ENCODE measurements around the gene OSER1.
"Not testable (repeated sequence)": the region's sequence is repeated elsewhere in the genome, so short reads cannot be mapped to it uniquely, and the experiment has no call there.

OSER1 gene

DNA sequence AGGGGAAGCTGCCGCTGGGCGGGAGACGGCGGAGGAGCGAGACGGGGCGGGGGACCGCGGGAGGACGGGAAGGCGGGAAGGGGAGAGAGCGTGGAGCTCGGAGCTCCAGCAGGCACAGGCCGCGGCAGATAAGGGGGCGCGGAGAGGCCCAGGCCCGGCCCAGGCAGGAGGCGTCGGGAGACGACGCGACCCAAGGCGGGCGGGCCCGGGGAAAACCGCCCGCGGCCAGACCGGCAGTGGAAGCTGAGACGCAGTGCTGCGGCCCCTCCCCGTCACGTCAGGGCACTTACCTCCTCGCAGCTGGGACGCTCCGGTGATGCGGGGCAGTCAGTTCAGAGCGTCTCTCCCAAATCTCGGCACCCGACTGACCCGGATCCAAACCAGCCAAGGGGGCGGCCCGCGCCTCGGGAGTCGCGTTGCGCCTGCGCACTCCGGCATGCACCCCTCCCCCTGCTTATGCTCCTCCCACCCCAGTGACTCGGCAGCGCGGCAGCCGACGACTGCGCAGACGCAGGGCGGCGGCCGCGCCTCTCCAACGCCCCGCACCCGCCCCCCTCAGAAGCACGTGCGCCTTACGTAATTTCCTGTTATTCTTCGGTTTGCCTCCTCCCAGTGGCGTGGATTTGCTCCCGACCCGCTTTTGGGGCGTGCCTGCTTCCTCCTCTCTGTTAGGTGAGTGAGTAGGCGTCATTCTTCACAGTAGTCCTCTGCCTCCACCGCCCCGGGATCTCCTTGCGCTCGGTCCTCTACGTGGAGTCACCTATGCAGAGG lies at the start of gene OSER1:
TSS of gene OSER1 (minus strand) at position 366 of the 771 bp plus-strand sequence. CDS start 3,814 bp downstream, outside the sequence.
- DNase-seq, result peak; percentile 97

DNA sequence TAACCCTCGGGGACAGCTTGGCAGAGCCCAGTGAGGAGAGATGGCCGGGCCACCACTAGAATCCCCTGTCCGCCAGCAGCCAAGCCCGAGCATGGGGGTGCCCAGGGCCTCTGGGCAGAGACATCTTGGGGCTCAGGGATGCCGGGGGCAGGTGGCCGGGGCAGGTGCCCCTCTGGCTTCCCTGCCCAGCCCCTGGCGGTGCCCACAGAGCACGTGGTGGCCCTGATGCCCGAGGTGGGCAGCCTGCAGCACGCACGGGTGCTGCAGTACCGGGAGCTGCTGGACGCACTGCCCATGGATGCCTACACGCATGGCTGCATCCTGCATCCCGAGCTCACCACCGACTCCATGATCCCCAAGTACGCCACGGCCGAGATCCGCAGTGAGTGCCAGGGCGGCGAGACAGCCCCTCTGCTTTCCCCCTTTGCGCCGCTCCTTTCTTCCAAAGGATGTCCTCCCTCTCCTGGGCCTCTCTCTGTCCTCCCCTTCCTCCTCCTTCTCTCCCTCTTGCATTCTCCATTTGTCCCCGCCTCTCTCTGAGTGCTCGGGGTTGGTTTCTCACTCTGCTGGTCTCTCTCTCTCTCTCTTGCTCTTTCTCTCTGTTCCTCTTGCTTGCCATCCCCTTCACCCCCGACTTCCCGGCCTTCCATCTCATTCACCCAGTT lies 47.8 kb upstream of the OSER1 start:
- no peak for DNase-seq

DNA sequence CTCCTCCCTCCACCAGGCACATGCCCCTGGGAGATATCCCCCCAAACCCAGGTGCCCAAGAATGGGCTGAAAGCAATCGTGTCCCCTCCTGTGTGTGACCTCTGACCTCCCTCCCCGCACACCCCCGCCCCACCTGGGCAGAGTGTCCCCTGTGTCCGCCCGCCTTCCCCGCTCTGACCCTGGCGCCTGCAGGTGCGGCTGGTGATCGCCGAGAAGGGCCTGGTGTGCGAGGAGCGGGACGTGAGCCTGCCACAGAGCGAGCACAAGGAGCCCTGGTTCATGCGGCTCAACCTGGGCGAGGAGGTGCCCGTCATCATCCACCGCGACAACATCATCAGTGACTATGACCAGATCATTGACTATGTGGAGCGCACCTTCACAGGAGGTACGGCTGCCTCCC lies 46.4 kb upstream of the OSER1 start:
- no peak for DNase-seq

DNA sequence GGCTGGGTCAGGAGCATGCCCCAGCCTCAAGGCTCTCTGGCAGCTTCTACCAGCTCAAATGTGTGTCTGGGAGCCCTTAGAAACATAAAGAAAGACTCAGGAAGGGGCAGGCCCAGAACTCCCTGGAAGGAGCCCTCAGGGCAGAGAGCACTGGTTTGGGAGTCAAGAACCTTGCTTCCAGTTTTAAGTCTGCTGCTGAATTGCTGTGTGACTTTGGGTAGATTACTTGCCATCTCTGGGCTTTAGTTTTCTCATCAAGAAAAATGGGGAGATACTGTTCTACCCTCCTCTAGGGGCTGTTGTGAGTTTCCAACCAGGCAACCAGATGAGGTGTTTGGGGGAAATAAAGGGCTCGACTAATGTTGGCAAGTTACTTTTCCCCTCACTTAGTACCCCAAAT lies 45.4 kb upstream of the OSER1 start:
- DNase-seq, result no peak

DNA sequence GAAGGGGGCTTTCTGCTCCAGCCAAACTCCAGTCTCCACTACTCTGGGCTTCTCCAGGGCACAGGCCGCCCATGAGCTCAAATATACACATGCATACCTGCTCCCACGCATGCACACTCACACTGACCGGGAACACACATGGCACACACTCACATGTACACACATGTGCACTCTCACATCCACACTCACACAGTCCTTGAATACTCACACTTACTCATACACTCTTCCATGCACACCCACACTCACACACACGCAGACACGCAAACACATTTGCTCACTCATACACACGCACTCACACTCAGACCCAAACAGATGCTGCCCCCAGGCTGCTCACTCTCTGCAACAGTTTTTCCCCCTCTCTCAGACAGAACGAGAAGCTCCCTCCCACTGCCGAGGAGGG lies 43.5 kb upstream of the OSER1 start:
- DNase-seq, result no peak

DNA sequence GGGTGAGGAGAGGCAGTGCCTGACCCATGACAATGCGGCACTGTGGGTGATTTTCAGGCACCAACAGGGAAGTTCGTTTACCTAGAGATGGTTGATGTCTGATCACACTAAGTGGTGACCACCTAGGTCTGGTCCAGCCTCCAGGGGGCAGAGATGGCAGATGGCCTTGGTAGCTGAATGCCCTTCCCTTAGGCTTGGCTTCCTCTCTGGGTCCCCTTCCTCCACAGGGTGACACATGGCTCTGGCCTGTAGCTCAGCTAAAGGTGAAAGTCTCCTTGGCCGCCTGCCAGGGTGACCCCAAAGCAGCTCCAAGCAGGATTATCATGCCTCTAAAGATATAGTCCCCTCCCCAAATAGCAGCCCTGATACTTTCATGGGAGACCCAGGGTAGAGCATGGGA lies 43.0 kb upstream of the OSER1 start:
- no peak for DNase-seq

DNA sequence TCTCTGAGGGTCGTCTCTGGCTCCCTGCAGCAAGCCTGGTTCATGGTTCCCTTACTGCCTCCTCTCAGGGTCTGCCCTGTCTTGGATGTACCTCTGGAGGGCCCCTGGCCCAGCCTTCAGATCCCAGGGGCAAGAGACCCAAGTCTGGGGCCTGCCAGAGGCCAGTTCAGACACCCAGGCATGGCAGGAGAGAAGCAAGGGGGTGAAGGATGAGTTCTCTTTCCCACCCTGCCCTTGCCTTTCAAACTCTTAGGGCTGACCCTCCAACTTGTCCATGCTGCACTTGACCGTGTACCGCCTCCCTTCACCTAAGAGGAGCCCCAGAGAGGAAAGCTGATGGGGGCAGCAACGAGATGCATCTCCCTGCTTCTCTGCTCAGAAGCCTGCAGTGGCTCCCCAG lies 40.7 kb upstream of the OSER1 start:
- no peak for DNase-seq

DNA sequence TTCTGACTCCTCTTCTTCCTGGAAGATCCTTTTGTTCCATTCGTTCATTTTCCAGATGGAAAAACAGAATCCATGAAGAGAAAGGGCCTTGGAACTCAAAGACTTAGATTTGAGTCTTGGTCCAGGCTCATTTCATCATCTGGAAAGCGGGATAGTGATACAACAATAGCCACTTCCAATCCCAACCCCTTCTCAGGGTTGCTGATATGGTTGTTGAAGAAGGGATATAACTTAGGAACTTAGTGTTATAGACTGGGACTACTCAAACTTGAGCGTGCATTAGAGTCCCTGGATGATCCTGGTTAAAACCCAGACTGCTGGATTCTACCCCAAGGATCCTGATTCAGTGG lies 37.8 kb upstream of the OSER1 start:
- no peak for DNase-seq

DNA sequence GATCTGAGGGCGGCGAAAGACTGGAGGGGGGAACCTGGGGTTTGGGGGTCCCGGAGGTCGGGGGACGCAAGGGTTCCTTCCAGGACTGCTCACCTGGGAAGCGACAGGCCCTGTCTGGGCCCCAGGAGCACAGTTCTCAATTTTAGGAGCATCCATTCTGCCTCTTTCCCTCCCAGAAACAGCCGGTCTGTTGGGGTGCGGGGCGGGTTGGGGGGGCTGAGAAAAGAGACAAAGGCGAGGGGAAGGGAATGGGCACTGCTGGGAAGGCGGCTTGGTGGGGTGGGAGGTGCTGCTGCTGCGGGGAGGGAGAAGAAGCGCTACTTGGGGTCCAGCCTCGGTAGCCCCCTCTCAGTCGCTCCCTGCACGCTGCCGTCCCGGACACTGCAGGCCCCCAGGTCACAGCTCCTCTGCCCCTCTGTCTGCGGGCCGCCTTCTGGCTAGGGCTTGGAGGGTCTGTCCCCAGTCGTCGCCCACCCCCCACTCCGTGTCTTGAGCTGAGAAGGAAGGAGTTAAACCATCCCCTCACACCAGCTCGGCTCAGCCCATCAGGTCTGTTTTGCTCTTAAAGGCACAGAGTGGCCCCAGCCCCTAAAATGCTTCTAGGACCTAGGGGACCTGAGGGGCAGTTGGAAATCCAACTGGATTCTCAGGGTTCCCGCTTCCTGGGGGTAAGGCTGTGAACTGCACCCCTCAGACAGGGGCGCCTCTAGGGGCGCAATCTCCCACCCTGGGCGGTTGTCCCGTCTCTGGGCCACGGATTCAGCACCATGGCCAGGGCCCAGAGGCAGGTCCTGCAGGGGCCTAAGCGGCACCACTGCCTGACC lies 37.2 kb upstream of the OSER1 start:
- DNase-seq, result peak; percentile 5 to 13

DNA sequence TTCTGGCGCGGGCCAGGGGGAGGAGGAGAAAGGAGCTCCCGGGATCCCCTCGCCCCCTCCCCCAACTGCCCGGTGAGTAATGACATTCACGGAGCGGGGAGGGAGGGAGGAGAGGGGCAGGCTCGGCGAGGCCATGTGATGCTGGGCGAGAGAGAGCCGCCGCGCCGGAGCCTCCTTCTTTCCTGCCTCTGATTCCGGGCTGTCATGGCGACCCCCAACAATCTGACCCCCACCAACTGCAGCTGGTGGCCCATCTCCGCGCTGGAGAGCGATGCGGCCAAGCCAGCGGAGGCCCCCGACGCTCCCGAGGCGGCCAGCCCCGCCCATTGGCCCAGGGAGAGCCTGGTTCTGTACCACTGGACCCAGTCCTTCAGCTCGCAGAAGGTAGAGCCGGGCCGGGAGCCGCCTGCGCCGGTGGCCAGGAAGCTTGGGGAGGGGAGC lies 36.6 kb upstream of the OSER1 start, which contains the start of gene GDAP1L1:
TSS of gene GDAP1L1 (plus strand) at position 178 of the 441 bp plus-strand sequence. CDS start at position 205, 27 bp downstream.
- no peak for DNase-seq

DNA sequence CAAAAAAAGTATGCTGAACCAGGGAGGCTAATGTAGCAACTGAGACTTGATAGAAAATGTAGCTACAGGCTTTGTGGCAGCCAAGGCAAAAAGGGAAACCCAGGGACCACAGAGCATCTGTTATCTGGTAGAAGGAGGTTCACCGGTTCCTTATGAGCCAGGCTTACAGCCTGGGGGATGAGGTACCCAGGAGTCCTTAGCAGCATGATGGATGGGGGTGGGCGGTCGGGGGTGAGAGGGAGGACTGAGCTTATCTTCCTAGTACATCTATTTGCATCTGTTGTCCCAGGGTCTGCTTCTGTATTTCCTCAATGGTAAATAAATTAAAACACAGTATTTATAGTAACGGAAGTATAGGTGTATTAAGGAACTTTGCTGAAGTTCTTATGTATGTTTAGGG lies 35.4 kb upstream of the OSER1 start:
- no peak for DNase-seq

DNA sequence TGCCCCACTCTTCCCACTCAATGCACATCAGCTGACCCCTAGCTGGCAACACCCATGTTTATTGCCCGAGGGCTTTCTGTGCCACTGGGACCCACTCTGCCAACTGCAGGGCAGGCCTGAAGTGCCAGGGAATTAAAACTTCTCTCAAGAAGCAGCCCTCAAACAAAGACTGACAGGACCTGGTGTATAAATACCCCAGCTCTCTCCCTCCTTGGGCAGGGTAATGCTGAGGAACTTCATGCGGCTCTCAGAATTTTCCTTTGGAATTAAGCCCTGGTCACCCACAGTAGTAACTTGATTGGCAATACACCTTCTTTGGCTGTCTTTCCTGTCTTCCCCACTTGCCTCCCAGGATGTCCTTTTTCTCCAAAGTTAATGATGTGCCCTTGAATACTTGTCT lies 31.2 kb upstream of the OSER1 start:
- no peak for DNase-seq

DNA sequence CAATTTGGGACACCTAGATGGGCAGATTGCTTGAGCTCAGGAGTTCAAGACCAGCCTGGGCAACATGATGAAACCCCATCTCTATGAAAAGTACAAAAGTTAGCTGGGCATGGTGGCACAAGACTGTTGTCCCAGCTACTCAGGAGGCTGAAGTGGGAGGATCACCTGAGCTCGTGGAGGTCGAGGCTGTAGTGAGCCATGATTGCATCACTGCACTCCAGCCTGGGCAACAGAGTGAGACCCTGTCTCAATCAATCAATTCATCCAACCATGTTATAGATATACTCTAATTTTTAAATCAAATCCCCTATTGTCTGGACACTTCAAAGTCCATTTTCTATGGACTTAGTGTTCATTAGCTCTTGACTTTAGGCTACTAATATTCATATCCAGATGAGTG lies 26.3 kb upstream of the OSER1 start:
- DNase-seq, result not testable (repeated sequence)

DNA sequence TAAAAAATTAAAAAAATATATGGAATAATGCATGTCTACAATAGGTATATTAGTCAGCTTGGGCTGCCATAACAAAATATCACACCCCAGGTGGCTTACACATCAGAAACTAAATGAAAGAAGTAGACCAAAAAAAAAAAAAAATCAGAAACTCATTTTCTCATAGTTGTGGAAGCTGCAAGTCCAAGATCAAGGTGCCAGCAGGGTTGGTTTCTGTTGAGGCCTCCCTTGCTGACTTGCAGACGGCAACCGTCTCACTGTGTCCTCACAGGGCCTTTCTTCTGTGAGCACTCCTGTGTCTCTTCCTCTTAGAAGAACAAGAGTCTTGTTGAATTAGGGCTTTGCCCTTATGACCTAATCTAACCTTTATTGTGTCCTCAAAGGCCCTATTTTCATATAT lies 25.1 kb upstream of the OSER1 start:
- DNase-seq, result no peak

DNA sequence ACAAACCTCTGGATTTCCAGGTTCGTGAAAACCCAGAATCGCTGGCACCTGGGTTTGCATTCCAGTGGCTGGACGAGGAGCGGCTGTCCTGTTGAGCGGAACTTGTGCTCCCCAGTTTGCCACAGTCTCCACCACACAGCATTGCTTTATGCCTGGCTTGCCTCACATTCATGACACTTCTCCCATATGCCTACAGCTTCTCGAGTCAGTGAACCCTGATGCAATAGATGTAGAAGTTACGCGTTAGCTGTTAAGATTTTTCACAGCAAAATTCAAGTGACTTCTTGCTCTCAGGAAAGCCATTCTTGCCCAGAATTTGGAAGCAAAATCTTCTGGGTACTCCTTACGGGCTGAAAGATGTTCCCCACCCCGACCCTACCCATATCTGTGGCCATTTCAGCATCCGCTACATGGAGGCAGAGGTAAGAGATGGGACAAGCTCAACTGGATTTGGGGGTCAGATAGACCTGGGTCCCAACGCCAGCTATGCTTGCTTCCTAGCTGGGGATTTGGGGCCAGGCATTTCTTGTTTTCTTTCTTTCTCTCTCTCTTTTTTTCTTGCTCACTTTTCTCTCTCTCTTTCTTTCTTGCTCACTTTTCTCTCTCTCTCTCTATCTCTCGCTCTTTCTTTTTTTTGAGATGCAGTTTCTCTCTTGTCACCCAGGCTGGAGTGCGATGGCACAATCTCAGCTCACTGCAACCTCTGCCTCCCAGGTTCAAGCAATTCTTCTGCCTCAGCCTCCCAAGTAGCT lies 24.2 kb upstream of the OSER1 start:
- DNase-seq, result no peak

DNA sequence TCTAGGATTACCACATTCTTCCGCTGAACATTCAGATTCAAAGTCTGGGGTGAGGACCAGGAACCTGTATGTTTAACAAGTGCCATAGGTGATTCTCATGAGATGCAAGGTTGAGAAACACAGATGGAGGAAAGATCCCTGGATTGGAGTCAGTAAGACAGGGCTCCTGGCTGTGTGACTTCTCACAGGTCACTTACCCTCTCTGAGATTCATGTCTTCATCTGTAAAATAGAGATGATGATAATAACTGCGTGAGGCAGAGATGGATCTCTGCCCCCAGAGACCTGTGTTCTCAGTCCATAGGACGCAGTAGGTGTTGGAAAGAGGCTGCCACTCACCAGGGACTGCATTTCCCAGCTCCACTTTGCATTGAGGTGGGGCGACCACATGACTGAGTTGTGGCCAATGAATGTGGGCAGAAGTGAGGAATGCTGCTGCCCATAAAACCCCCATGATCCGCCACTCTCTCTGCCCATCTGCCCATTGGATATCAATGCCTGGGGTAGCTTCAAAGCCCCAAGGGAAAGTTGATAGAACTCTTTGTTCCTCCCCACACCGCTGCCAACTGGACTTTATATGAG lies 23.0 kb upstream of the OSER1 start:
- DNase-seq, result no peak

DNA sequence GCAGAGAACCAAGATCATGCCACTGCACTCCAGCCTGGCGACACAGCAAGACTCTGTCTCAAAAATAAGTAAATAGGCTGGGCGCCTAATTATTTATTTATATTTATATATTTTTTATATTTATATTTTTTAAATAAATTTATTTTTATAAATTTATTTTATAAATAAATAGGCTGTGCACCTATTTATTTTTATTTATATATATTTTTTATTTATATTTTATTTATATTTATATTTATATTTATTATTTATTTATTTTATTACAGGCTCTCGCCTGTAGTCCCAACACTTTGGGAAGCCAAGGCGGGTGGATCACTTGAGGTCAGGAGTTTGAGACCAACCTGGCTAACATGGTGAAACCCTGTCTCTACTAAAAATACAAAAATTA lies 21.9 kb upstream of the OSER1 start:
- DNase-seq, result not testable (repeated sequence)

DNA sequence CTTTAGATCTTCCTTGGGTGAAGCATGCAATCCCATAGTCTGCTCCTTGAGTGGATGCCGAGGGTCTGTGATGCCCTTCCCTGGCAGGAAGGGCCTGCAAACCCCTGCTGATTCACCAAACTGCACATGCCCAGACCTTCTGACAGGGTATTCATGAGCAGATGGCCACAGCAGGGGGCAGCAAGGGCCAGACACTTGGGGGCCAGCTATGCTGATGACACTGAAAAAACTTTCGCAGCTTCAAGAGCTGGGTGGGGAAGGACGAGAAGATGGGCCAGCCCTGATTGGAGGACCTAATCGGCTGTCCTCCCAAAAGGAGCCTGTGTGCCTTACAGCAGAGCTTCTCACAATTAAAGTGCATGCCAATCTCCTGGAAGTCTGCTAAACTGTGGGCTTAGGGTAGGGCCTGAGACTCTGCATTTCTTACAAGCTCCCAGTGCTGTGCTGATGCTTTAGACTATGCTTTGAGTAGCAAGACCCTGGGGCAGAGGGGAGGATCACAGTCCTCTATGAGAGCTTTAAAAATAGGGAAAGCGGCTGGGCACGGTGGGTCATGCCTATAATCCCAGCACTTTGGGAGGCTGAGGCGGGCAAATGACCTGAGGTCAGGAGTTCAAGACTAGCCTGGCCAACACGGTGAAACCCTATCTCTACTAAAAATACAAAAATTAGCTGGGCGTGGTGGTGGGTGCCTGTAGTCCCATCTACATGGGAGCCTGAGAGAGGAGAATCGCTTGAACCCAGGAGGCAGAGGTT lies 21.3 kb upstream of the OSER1 start:
- DNase-seq, result no peak

DNA sequence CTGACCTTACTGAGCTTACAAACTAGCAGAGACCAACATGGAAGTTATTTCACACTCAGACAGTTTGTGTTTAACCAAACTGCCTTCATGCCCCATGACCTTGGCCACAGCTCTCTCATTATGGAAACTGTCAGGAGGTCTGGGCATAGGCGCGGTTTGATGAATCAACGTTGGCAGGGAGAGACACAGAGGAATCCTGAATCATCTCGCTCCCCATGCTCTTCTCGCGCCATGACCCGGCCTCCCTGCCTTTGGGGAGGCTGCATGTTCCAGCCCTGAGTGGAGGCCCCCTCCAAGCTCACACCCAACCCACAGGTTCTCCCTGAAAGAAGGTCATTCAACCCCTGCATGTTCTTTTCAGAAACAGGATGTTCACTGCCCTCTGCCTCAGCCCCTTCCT lies 20.6 kb upstream of the OSER1 start:
- DNase-seq, result no peak

DNA sequence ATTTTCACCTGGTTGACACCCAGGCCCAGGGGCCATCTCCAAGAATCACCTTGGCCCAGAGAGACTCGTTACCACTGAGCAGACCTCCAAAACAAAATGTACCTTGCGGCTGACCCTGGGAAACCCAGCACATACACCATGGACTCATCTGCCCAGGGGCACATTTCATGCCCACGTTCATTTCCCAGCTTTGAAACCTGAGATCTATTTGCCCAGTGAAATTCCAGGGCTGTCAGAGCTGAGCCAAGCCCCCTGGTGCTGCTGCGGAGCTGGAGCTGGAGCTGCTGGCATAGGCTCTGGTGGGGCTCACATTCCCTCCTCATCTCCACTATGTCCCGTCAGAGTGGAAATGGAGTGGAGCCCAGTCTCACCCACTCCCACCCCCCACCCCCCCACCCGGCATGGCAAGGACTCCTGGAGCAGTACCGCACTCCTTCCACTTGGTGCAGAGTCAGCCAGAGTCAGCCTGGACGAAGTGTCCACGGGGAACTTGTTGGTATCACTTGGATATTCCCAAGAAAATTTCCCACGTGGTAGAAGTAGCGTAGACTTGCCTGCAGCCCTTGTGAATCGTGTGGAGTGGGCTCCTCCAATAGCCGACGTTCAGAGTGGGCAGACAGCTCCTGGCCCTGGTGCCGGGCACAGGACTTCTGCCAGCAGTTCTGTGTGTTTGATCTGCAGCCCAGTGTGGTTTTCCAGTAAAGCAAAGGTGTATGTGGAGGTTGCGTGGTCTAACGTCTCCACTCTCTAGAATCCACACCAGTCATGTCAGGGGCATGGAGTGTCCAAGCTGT lies 18.1 kb upstream of the OSER1 start:
- DNase-seq, result no peak

DNA sequence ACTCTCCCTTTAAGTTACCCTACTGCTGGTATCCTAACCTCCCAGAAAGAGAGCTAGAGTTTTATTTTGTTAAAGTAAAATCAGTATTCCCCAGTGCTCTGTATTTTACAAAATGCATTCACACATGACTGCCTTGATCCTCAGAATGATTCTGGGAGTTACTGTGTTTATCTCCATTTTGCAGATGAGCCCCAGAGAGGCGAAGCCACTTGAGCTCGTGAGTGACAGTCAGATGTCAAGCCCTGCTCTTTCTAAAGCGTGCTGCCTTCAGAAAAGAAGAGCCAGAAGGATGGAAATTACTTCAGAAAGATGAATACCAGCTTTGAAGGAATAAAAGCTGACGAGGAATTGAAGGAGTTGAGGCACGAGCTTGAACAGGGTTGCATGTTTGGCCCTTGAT lies 14.1 kb upstream of the OSER1 start:
- DNase-seq, result no peak
